HPDE6-E6E7 (cell line): ENCODE data around the gene MAP7.
A peak's percentile ranks its signal among the peaks of the same experiment; 100 is the strongest.
"Not testable (repeated sequence)": the region's sequence is repeated elsewhere in the genome, so short reads cannot be mapped to it uniquely, and the experiment has no call there.

Experiments used
- DNase-seq: peaks from one replicate; pipeline ENCODE4 v3.0.0; 2011; ENCODE audit warnings: missing footprints; ENCODE audit errors: extremely low spot score

MAP7 gene

GRCh38 chr6:136337606-136338005 lies 212.6 kb downstream of the MAP7 start:
- no peak for DNase-seq

GRCh38 chr6:136337121-136337520 lies 213.1 kb downstream of the MAP7 start:
- DNase-seq = no peak

- DNase-seq = no peak
Observed at GRCh38 chr6:136335736-136336363, 214.4 kb downstream of the MAP7 start.

GRCh38 chr6:136334853-136335252 lies 215.4 kb downstream of the MAP7 start:
- no peak for DNase-seq

- DNase-seq = no peak
Observed at GRCh38 chr6:136334465-136334846, 215.8 kb downstream of the MAP7 start.

GRCh38 chr6:136333824-136334464 lies 216.3 kb downstream of the MAP7 start:
- no peak for DNase-seq

GRCh38 chr6:136331461-136331860 lies 218.8 kb downstream of the MAP7 start:
- DNase-seq = no peak

- DNase-seq = no peak
Observed at GRCh38 chr6:136330634-136331033, 219.6 kb downstream of the MAP7 start.

- DNase-seq = no peak
Observed at GRCh38 chr6:136326038-136326553, 224.1 kb downstream of the MAP7 start.

GRCh38 chr6:136324686-136325380 lies 225.4 kb downstream of the MAP7 start:
- no peak for DNase-seq

- DNase-seq = no peak
Observed at GRCh38 chr6:136323431-136324112, 226.7 kb downstream of the MAP7 start.

- DNase-seq = no peak
Observed at GRCh38 chr6:136319732-136320131, 230.5 kb downstream of the MAP7 start.

GRCh38 chr6:136318676-136319075 lies 231.5 kb downstream of the MAP7 start:
- no peak for DNase-seq

GRCh38 chr6:136317971-136318370 lies 232.3 kb downstream of the MAP7 start:
- no peak for DNase-seq

- peak; percentile 67 for DNase-seq
Observed at GRCh38 chr6:136317021-136317694, 233.1 kb downstream of the MAP7 start.

- DNase-seq = no peak
Observed at GRCh38 chr6:136315594-136315993, 234.6 kb downstream of the MAP7 start.

GRCh38 chr6:136312975-136313374 lies 237.2 kb downstream of the MAP7 start:
- DNase-seq = peak; percentile 52

- no peak for DNase-seq
Observed at GRCh38 chr6:136309729-136310311, 240.4 kb downstream of the MAP7 start.

- DNase-seq = no peak
Observed at GRCh38 chr6:136309171-136309570, 241.1 kb downstream of the MAP7 start.

- not testable (repeated sequence) for DNase-seq
Observed at GRCh38 chr6:136308469-136308868, 241.8 kb downstream of the MAP7 start.

GRCh38 chr6:136307351-136307750 lies 242.9 kb downstream of the MAP7 start:
- DNase-seq = no peak
